Nephron progenitor cell (in vitro differentiated cells): Measurements from ENCODE around the gene DNPH1.

Source experiments
- DNase-seq: peaks from one replicate; pipeline ENCODE4 v3.0.0; 2021
- H3K27ac Mint-ChIP-seq: 2 replicates; pipeline ENCODE4 v1.8.0; 2021; ENCODE audit warnings: mild to moderate bottlenecking, moderate library complexity, mixed read lengths
- H3K27me3 Mint-ChIP-seq: 2 replicates; pipeline ENCODE4 v1.8.0; 2021; ENCODE audit warnings: mild to moderate bottlenecking, low read depth, mixed read lengths; ENCODE audit not compliant: poor library complexity
- H3K36me3 Mint-ChIP-seq: 2 replicates; pipeline ENCODE4 v1.8.0; 2021; ENCODE audit warnings: low read depth, mixed read lengths
- H3K4me1 Mint-ChIP-seq: 2 replicates; pipeline ENCODE4 v1.8.0; 2021; ENCODE audit warnings: mixed read lengths
- H3K4me3 Mint-ChIP-seq: 2 replicates; pipeline ENCODE4 v1.8.0; 2021; ENCODE audit warnings: mild to moderate bottlenecking, moderate library complexity, mixed read lengths
- H3K9me3 Mint-ChIP-seq: 2 replicates; pipeline ENCODE4 v1.8.0; 2021; ENCODE audit warnings: mild to moderate bottlenecking, moderate library complexity, mixed read lengths
- TF ChIP-seq, protein P1 (sequence below): fragments of 200-600 bp; sonication (generic); IDR thresholded peaks from 2 replicates; pipeline ENCODE4 v1.5.0; 2021; ENCODE audit warnings: antibody characterized with exemption

DNPH1 gene

GRCh38 chr6:43250992-43251373, 21.7 kb upstream of the DNPH1 start:
- peak overlapping the region; percentile 3 for H3K27ac Mint-ChIP-seq
- H3K4me3 Mint-ChIP-seq = no peak overlapping the region
- no peaks in the 10 kb centered on the region for H3K9me3 Mint-ChIP-seq
- no peak for DNase-seq
- H3K27me3 Mint-ChIP-seq = peaks cover 40% of the 10 kb centered on the region
- peaks cover 39% of the 10 kb centered on the region for H3K4me1 Mint-ChIP-seq
- H3K36me3 Mint-ChIP-seq = no peaks in the 10 kb centered on the region
- TF ChIP-seq, protein P1, sequence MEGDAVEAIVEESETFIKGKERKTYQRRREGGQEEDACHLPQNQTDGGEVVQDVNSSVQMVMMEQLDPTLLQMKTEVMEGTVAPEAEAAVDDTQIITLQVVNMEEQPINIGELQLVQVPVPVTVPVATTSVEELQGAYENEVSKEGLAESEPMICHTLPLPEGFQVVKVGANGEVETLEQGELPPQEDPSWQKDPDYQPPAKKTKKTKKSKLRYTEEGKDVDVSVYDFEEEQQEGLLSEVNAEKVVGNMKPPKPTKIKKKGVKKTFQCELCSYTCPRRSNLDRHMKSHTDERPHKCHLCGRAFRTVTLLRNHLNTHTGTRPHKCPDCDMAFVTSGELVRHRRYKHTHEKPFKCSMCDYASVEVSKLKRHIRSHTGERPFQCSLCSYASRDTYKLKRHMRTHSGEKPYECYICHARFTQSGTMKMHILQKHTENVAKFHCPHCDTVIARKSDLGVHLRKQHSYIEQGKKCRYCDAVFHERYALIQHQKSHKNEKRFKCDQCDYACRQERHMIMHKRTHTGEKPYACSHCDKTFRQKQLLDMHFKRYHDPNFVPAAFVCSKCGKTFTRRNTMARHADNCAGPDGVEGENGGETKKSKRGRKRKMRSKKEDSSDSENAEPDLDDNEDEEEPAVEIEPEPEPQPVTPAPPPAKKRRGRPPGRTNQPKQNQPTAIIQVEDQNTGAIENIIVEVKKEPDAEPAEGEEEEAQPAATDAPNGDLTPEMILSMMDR = no peak

- TF ChIP-seq, protein P1 = no peak
- Mint-ChIP-seq H3K9me3 (no peaks in the 10 kb centered on the region), H3K36me3 (no peaks in the 10 kb centered on the region), H3K27ac (no peak overlapping the region), H3K4me3 (no peak overlapping the region), H3K27me3 (peaks cover 32% of the 10 kb centered on the region), H3K4me1 (peaks cover 39% of the 10 kb centered on the region)
- DNase-seq = no peak
These were observed 19.5 kb upstream of the DNPH1 start for GRCh38 chr6:43248791-43249190.

DNA sequence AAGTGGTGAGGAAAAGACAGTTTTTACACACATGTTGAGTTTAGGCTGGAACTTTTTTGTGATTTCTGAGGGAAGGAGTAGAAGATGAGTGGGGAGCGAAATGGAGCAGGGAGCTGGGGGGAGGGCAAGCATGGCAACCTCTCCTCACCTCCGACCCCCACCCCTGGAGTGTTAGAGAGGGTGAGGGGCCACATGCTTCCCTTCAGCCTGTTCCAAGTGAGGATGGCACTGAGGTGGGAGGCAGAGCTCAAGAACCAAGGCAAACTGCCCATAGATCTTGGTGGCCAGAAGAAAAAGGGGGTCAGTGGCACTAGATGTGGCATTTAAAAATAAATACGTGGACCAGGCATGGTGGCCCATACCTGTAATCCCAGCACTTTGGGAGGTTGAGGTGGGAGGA, 18.8 kb upstream of the DNPH1 start:
- Mint-ChIP-seq H3K27me3 (peaks cover 26% of the 10 kb centered on the region), H3K4me3 (peak overlapping the region; percentile 85), H3K4me1 (peaks cover 39% of the 10 kb centered on the region), H3K27ac (no peak overlapping the region), H3K9me3 (no peaks in the 10 kb centered on the region), H3K36me3 (no peaks in the 10 kb centered on the region)
- TF ChIP-seq, protein P1 = no peak
- DNase-seq = no peak

- TF ChIP-seq, protein P1 = no peak
- Mint-ChIP-seq H3K4me3 (peak overlapping the region; percentile 85), H3K9me3 (no peaks in the 10 kb centered on the region), H3K27ac (no peak overlapping the region), H3K36me3 (no peaks in the 10 kb centered on the region), H3K4me1 (peaks cover 39% of the 10 kb centered on the region), H3K27me3 (peaks cover 21% of the 10 kb centered on the region)
- peak; percentile 81 for DNase-seq
These were observed 18.1 kb upstream of the DNPH1 start for GRCh38 chr6:43247114-43247999.

DNA sequence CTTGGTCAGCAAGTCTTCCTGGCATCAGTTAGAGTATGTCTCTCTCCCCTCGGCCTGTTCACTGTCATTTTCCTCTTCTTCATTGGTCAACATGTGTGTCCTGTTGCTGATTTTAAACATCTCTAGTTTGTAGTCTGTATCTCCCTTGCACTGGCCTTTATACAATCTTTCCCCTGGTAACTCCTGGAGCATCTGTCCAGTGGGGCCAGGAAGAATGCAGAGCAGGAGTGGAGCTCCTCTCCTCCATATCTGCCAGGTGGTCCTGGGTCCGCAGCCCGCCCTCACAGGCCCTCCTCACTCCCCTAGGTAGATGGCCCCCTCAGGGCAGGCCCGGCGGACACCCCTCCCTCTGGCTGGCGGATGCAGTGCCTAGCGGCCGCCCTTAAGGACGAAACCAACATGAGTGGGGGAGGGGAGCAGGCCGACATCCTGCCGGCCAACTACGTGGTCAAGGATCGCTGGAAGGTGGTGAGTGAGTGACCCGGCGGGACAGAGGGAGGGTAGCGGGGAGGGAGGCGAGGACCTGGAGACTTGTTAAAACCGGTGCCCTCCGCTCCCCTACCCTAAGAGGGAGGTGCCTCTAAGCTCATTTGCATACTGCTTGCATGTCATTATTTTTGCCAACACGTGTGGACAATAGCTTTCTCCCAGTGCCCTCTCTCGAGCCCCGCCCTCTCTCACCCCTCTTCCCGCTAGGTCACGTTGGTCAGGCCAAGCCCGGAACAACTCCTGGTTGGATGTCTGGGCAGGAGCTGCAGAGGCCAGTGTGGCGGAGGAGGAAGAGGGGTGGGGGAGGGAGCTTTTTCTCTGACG, 17.2 kb upstream of the DNPH1 start:
- H3K27ac Mint-ChIP-seq = no peak overlapping the region

More for the DNA sequence above, 17.2 kb upstream of the DNPH1 start:
- no peaks in the 10 kb centered on the region for H3K36me3 Mint-ChIP-seq
- H3K27me3 Mint-ChIP-seq = peaks cover 18% of the 10 kb centered on the region
- peaks cover 32% of the 10 kb centered on the region for H3K4me1 Mint-ChIP-seq
- H3K9me3 Mint-ChIP-seq = no peaks in the 10 kb centered on the region
- TF ChIP-seq, protein P1 = no peak
- peak; percentile 69 for DNase-seq
- peak overlapping the region; percentile 85 for H3K4me3 Mint-ChIP-seq
